ENCODE measurements around the gene CPT1A.

The CPT1A gene

GRCh38 chr11:68710409-68710808, 131.3 kb downstream of the CPT1A start:
- DNase-seq (ENCODE audit: low spot score): no peak

- DNase-seq (ENCODE audit: low spot score): no peak
These were observed 132.7 kb downstream of the CPT1A start for GRCh38 chr11:68709062-68709461.

- DNase-seq (ENCODE audit: low spot score): no peak
These were observed 134.2 kb downstream of the CPT1A start for GRCh38 chr11:68707527-68707926.

GRCh38 chr11:68704887-68705286, 136.8 kb downstream of the CPT1A start:
- no peak for DNase-seq (ENCODE audit: low spot score)
